H9 (cell line): ENCODE measurements around the gene CAPN8. TPM values are rescaled to one million over a fixed set of nuclear protein-coding genes. Genes with fewer than 3 reads are reported as not detected.

Source experiments
- DNase-seq: peaks from one replicate; pipeline ENCODE4 v3.0.0-alpha.2; 2017
- H2AFZ ChIP-seq: one replicate; pipeline ENCODE4 v1.6.1; 2013; ENCODE audit warnings: mild to moderate bottlenecking, low read length, control low read depth, moderate library complexity
- H2AK5ac ChIP-seq: 2 replicates; pipeline ENCODE4 v1.6.1; 2013; ENCODE audit warnings: low read length, control low read depth, mixed read lengths; ENCODE audit not compliant: insufficient read length
- H2BK120ac ChIP-seq: one replicate; pipeline ENCODE4 v1.6.1; 2013; ENCODE audit warnings: low read depth, mild to moderate bottlenecking, low read length, control low read depth, inconsistent platforms; ENCODE audit not compliant: poor library complexity, severe bottlenecking
- H2BK12ac ChIP-seq: 2 replicates; pipeline ENCODE4 v1.6.1; 2013; ENCODE audit warnings: low read length, control low read depth, mixed read lengths, low read depth; ENCODE audit not compliant: insufficient read length
- H2BK15ac ChIP-seq: 2 replicates; pipeline ENCODE4 v1.6.1; 2013; ENCODE audit warnings: low read depth, low read length, control low read depth
- H2BK20ac ChIP-seq: one replicate; pipeline ENCODE4 v1.6.1; 2013; ENCODE audit warnings: low read depth, mild to moderate bottlenecking, low read length, control low read depth, inconsistent platforms; ENCODE audit not compliant: poor library complexity, severe bottlenecking
- H2BK5ac ChIP-seq: 2 replicates; pipeline ENCODE4 v1.6.1; 2013; ENCODE audit warnings: low read length, control low read depth, mixed read lengths; ENCODE audit not compliant: insufficient read length
- H3K14ac ChIP-seq: 2 replicates; pipeline ENCODE4 v1.6.1; 2013; ENCODE audit warnings: low read length, control low read depth; ENCODE audit not compliant: insufficient read depth
- H3K18ac ChIP-seq: 2 replicates; pipeline ENCODE4 v1.6.1; 2013; ENCODE audit warnings: low read depth, mild to moderate bottlenecking, mixed read lengths, low read length, control low read depth; ENCODE audit not compliant: insufficient read length
- H3K23ac ChIP-seq: 2 replicates; pipeline ENCODE4 v1.6.1; 2013; ENCODE audit warnings: low read length, control low read depth, mixed read lengths, low read depth; ENCODE audit not compliant: insufficient read length
- H3K23me2 ChIP-seq: 2 replicates; pipeline ENCODE4 v1.6.1; 2013; ENCODE audit warnings: low read depth, mild to moderate bottlenecking, mixed read lengths, low read length, control low read depth; ENCODE audit not compliant: insufficient read length, poor library complexity, severe bottlenecking
- H3K27ac ChIP-seq: 2 replicates; pipeline ENCODE4 v1.5.1; 2013; ENCODE audit warnings: low read length, control low read depth, mixed read lengths, low read depth; ENCODE audit not compliant: insufficient read length
- H3K27me3 ChIP-seq: 2 replicates; pipeline ENCODE4 v1.6.1; 2013; ENCODE audit warnings: low read length, control low read depth, inconsistent platforms; ENCODE audit not compliant: insufficient read depth
- H3K4ac ChIP-seq: 2 replicates; pipeline ENCODE4 v1.6.1; 2013; ENCODE audit warnings: low read depth, mild to moderate bottlenecking, control low read depth, inconsistent platforms, low read length, moderate library complexity
- H3K4me1 ChIP-seq: 2 replicates; pipeline ENCODE4 v1.6.1; 2013; ENCODE audit warnings: low read length, control low read depth, inconsistent platforms; ENCODE audit not compliant: insufficient read depth
- H3K4me2 ChIP-seq: 2 replicates; pipeline ENCODE4 v1.6.1; 2013; ENCODE audit warnings: low read length, control low read depth, mixed read lengths; ENCODE audit not compliant: insufficient read length, insufficient read depth
- H3K56ac ChIP-seq: 2 replicates; pipeline ENCODE4 v1.6.1; 2013; ENCODE audit warnings: low read depth, mild to moderate bottlenecking, mixed read lengths, low read length, control low read depth; ENCODE audit not compliant: insufficient read length
- H3K79me1 ChIP-seq: 2 replicates; pipeline ENCODE4 v1.6.1; 2013; ENCODE audit warnings: low read depth, mild to moderate bottlenecking, moderate library complexity, low read length, control low read depth, inconsistent platforms; ENCODE audit not compliant: insufficient read depth, poor library complexity, severe bottlenecking
- H3K79me2 ChIP-seq: 2 replicates; pipeline ENCODE4 v1.6.1; 2013; ENCODE audit warnings: low read length, control low read depth, inconsistent platforms; ENCODE audit not compliant: insufficient read depth
- H3K9ac ChIP-seq: 2 replicates; pipeline ENCODE4 v1.6.1; 2013; ENCODE audit warnings: low read length, control low read depth, mixed read lengths; ENCODE audit not compliant: insufficient read length; ENCODE audit errors: extremely low read depth
- H3K9me3 ChIP-seq: one replicate; pipeline ENCODE4 v1.6.1; 2013; ENCODE audit warnings: low read depth, low read length, inconsistent platforms; ENCODE audit not compliant: control insufficient read depth
- H3T11ph ChIP-seq: one replicate; pipeline ENCODE4 v1.6.1; 2013; ENCODE audit warnings: mild to moderate bottlenecking, low read length, control low read depth, inconsistent platforms
- H4K20me1 ChIP-seq: one replicate; pipeline ENCODE4 v1.6.1; 2013; ENCODE audit not compliant: control insufficient read depth, insufficient read length, insufficient read depth
- H4K5ac ChIP-seq: 2 replicates; pipeline ENCODE4 v1.6.1; 2013; ENCODE audit warnings: low read depth, mild to moderate bottlenecking, mixed read lengths, low read length, control low read depth; ENCODE audit not compliant: insufficient read length
- H4K8ac ChIP-seq: replicated peaks from 2 replicates; pipeline ENCODE4 v1.6.1; 2013; ENCODE audit warnings: low read length, control low read depth, mixed read lengths, low read depth; ENCODE audit not compliant: insufficient read length
- H4K91ac ChIP-seq: 2 replicates; pipeline ENCODE4 v1.6.1; 2013; ENCODE audit warnings: low read depth, mild to moderate bottlenecking, moderate library complexity, mixed read lengths, low read length, control low read depth; ENCODE audit not compliant: insufficient read length
- H3K27ac Mint-ChIP-seq, 3 experiments: 2 replicates in 2 of 3; 3 replicates in 1 of 3; pipeline ENCODE4 v1.8.0; 2020 to 2021; ENCODE audit warnings: mixed read lengths in 3 of 3, mild to moderate bottlenecking in 1 of 3, moderate library complexity in 1 of 3
- H3K27me3 Mint-ChIP-seq: 2 replicates; pipeline ENCODE4 v1.8.0; 2021; ENCODE audit warnings: low read depth, mild to moderate bottlenecking, moderate library complexity, mixed read lengths
- H3K36me3 Mint-ChIP-seq, 3 experiments: 2 replicates in 2 of 3; 3 replicates in 1 of 3; pipeline ENCODE4 v1.8.0; 2020 to 2021; ENCODE audit warnings: low read depth in 3 of 3, mixed read lengths in 3 of 3; ENCODE audit not compliant: insufficient read depth in 1 of 3
- H3K4me1 Mint-ChIP-seq, 2 experiments: 2 replicates each; pipeline ENCODE4 v1.8.0; 2020; ENCODE audit warnings: mixed read lengths in 2 of 2
- H3K4me3 Mint-ChIP-seq, 2 experiments: 2 replicates in 1 of 2; 3 replicates in 1 of 2; pipeline ENCODE4 v1.8.0; 2020 to 2021; ENCODE audit warnings: mild to moderate bottlenecking in 2 of 2, mixed read lengths in 2 of 2, moderate library complexity in 1 of 2
- H3K9me3 Mint-ChIP-seq, 2 experiments: 2 replicates in 1 of 2; 3 replicates in 1 of 2; pipeline ENCODE4 v1.8.0; 2020; ENCODE audit warnings: mild to moderate bottlenecking in 2 of 2, mixed read lengths in 2 of 2, moderate library complexity in 1 of 2
- WGBS: extraction: QIAGEN DNeasy Blood & Tissue Kit; methylation state at CpG from one replicate; pipeline ENCODE4 v1.1.7; 2013; ENCODE audit warnings: missing lambda C conversion rate, low lambda C conversion rate, mixed read lengths; ENCODE audit not compliant: insufficient read length; ENCODE audit errors: extremely low coverage; 5-methylcytosine and 5-hydroxymethylcytosine counted together
- total RNA-seq: library from RNA; stranded (reverse); gene quantifications from 2 replicates; pipeline ENCODE4 v1.2.1, GENCODE V29; 2021
- TF ChIP-seq, protein P1 (sequence below): fragments of 200-600 bp; sonication (generic); conservative IDR thresholded peaks from 3 replicates; pipeline ENCODE4 v1.8.0; 2021; ENCODE audit warnings: antibody characterized with exemption, mild to moderate bottlenecking

Gene CAPN8
- total RNA-seq, 1 experiment from 2014 or later, result not detected

DNA sequence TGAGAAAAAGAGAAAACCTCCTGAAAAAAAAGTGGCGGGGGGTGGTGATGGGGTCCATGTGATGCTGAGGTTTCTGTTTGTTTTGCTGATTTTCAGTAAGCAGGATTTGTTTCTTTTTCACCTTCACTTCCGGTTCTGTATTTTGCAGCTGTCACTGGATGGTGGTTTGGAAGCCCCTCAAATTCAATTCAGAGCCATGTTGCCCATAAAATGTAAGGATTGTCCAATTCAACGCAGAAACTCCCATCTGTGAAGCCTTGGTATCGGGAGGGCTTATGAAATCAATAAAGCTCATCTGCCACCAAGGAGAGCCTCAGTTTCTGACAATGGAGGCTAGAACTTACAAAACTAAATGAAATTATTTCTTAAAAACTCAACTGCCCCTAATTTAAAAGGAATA is 12.1 kb downstream of the CAPN8 start:
- Histone ChIP-seq H3K27ac (no peak overlapping the region), H3K23me2 (no peaks in the 10 kb centered on the region), H2AFZ (no peak overlapping the region), H3K27me3 (no peaks in the 10 kb centered on the region), H3K9ac (no peak overlapping the region), H4K20me1 (no peaks in the 10 kb centered on the region), H3K79me2 (no peaks in the 10 kb centered on the region), H3K14ac (no peak overlapping the region), H3K9me3 (no peaks in the 10 kb centered on the region), H3K23ac (no peak overlapping the region), H4K91ac (no peak overlapping the region), H3K4me1 (no peaks in the 10 kb centered on the region), H2BK12ac (no peak overlapping the region), H2BK15ac (no peak overlapping the region), H2BK5ac (no peak overlapping the region), H3K4me2 (no peak overlapping the region), H3K79me1 (no peaks in the 10 kb centered on the region), H3K18ac (no peak overlapping the region), H2BK120ac (no peak overlapping the region), H3K56ac (no peak overlapping the region), H2AK5ac (no peak overlapping the region), H3T11ph (no peak overlapping the region), H4K8ac (no peak overlapping the region), H3K4ac (no peak overlapping the region), H2BK20ac (no peak overlapping the region), H4K5ac (no peak overlapping the region)
- Mint-ChIP-seq H3K27ac (no peak overlapping the region), H3K4me1 (peaks cover 24 to 26% of the 10 kb centered on the region in 2 experiments), H3K27me3 (no peaks in the 10 kb centered on the region), H3K9me3 (no peaks in the 10 kb centered on the region), H3K4me3 (no peak overlapping the region), H3K36me3 (peaks cover 0 to 3% (median 2%) of the 10 kb centered on the region in 3 experiments; a peak in 1 of 7 replicates)
- no peak for DNase-seq
- TF ChIP-seq, protein P1, sequence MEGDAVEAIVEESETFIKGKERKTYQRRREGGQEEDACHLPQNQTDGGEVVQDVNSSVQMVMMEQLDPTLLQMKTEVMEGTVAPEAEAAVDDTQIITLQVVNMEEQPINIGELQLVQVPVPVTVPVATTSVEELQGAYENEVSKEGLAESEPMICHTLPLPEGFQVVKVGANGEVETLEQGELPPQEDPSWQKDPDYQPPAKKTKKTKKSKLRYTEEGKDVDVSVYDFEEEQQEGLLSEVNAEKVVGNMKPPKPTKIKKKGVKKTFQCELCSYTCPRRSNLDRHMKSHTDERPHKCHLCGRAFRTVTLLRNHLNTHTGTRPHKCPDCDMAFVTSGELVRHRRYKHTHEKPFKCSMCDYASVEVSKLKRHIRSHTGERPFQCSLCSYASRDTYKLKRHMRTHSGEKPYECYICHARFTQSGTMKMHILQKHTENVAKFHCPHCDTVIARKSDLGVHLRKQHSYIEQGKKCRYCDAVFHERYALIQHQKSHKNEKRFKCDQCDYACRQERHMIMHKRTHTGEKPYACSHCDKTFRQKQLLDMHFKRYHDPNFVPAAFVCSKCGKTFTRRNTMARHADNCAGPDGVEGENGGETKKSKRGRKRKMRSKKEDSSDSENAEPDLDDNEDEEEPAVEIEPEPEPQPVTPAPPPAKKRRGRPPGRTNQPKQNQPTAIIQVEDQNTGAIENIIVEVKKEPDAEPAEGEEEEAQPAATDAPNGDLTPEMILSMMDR, result no peak
- no CpG with 5 or more reads among the region's 4 CpGs for WGBS
